GM12878 (cell line): Measurements from ENCODE around the gene TRIM71. TPM values are rescaled to one million over a fixed set of nuclear protein-coding genes. Genes with fewer than 3 reads are reported as not detected.

Experiments
- BHLHE40 ChIP-seq, 2 experiments: fragments of 450-650 bp in 1 of 2; IDR thresholded peaks; 2 replicates each; pipeline ENCODE4 v1.6.1; 2011 to 2017; ENCODE audit warnings: low read depth in 2 of 2, borderline replicate concordance in 1 of 2, improper control_type of control experiment in 1 of 2, low read length in 1 of 2, mild to moderate bottlenecking in 1 of 2
- BRCA1 ChIP-seq: IDR thresholded peaks from 2 replicates; pipeline ENCODE4 v1.6.1; 2011; ENCODE audit warnings: low read depth, low read length, improper control_type of control experiment
- FOS ChIP-seq: IDR thresholded peaks from 3 replicates; pipeline ENCODE4 v1.6.1; 2011; ENCODE audit warnings: borderline replicate concordance; ENCODE audit not compliant: insufficient read length; ENCODE audit errors: extremely low read depth
- MTA2 ChIP-seq: fragments of 450-650 bp; IDR thresholded peaks from 2 replicates; pipeline ENCODE4 v1.6.1; 2016; ENCODE audit warnings: low read depth, mild to moderate bottlenecking, moderate library complexity
- MXI1 ChIP-seq: fragments of 150-350 bp; IDR thresholded peaks from 2 replicates; pipeline ENCODE4 v1.6.1; 2011; ENCODE audit warnings: low read depth, mild to moderate bottlenecking, inconsistent platforms, low read length, improper control_type of control experiment
- PAX5 ChIP-seq: IDR thresholded peaks from 2 replicates; pipeline ENCODE4 v1.6.1; 2011; ENCODE audit warnings: low read depth, low read length, borderline replicate concordance
- SP1 ChIP-seq: IDR thresholded peaks from one replicate; pipeline ENCODE4 v1.6.1; 2011; ENCODE audit warnings: low read depth, low read length
- YY1 ChIP-seq: IDR thresholded peaks from 2 replicates; pipeline ENCODE4 v1.6.1; 2011; ENCODE audit warnings: low read depth, mild to moderate bottlenecking, low read length
- polyA plus RNA-seq, 11 experiments: library from polyadenylated mRNA; depleted of rRNA in 4 of 11; unstranded in 6 of 11; stranded (reverse) in 5 of 11; fragments of >200 nt; fragmentation: Nextera tagmentation in 4 of 11; fragmentation: Illumina TruSeq in 1 of 11; extraction: Ambion mirVana in 4 of 11; extraction: Trizol in 1 of 11; gene quantifications; 1 replicate in 1 of 11; 2 replicates in 10 of 11; pipeline versions ENCODE4 v1.2.1 to v1.2.3, GENCODE V29; 2011 to 2016; ENCODE audit warnings: inconsistent platforms in 2 of 11, missing spikeins in 2 of 11, low read depth in 1 of 11
- total RNA-seq, 4 experiments: library from RNA; depleted of rRNA in 3 of 4; stranded (reverse); fragments of >200 nt in 3 of 4; fragmentation: Illumina TruSeq in 1 of 4; extraction: Trizol in 1 of 4; gene quantifications; 2 replicates each; pipeline versions ENCODE4 v1.2.1 to v1.2.3, GENCODE V29; 2013 to 2021
- TF ChIP-seq, protein P1 (sequence below): fragments of 450-650 bp; formaldehyde crosslinking; IDR thresholded peaks from 2 replicates; pipeline ENCODE4 v1.4.0; 2020; ENCODE audit warnings: mild to moderate bottlenecking, moderate library complexity
- TF ChIP-seq, protein P2 (sequence below): fragments of 450-650 bp; IDR thresholded peaks from 2 replicates; pipeline ENCODE4 v1.6.1; 2017; ENCODE audit warnings: borderline replicate concordance
- TF ChIP-seq, protein P3 (sequence below): IDR thresholded peaks from 2 replicates; pipeline ENCODE4 v1.6.1; 2012; ENCODE audit warnings: low read length, inconsistent platforms

The TRIM71 gene
- total and polyA plus RNA-seq, 10 of the 15 experiments (the other 5 are each of a cell fraction or from before 2014, with no cell fraction given): 0.02 to 1.8 (median 0.16) TPM

DNA sequence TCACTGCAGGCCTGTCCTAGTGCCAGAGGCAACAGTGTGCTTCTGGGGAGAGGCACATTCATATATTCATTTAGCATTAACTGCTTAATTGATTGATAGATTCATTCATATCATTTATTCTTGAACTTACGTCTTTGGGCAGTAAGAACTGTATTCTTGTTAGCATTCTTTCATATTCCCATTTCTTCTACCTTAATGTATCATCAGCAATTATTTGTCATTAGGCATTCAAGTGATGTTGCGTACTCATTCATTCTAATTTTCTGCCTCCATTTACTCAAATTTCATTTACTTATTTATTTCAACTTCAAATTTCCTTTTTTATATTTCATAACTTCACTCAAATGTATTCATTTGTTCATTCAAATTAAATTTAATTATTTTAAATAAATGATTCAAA lies 102.1 kb downstream of the TRIM71 start (continued):
- TF ChIP-seq, protein P1, sequence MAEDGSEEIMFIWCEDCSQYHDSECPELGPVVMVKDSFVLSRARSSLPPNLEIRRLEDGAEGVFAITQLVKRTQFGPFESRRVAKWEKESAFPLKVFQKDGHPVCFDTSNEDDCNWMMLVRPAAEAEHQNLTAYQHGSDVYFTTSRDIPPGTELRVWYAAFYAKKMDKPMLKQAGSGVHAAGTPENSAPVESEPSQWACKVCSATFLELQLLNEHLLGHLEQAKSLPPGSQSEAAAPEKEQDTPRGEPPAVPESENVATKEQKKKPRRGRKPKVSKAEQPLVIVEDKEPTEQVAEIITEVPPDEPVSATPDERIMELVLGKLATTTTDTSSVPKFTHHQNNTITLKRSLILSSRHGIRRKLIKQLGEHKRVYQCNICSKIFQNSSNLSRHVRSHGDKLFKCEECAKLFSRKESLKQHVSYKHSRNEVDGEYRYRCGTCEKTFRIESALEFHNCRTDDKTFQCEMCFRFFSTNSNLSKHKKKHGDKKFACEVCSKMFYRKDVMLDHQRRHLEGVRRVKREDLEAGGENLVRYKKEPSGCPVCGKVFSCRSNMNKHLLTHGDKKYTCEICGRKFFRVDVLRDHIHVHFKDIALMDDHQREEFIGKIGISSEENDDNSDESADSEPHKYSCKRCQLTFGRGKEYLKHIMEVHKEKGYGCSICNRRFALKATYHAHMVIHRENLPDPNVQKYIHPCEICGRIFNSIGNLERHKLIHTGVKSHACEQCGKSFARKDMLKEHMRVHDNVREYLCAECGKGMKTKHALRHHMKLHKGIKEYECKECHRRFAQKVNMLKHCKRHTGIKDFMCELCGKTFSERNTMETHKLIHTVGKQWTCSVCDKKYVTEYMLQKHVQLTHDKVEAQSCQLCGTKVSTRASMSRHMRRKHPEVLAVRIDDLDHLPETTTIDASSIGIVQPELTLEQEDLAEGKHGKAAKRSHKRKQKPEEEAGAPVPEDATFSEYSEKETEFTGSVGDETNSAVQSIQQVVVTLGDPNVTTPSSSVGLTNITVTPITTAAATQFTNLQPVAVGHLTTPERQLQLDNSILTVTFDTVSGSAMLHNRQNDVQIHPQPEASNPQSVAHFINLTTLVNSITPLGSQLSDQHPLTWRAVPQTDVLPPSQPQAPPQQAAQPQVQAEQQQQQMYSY (CRISPR knock-in tag): no peak
- no peak for TF ChIP-seq YY1
- no peak for TF ChIP-seq FOS
- TF ChIP-seq MTA2: no peak
- no peak for TF ChIP-seq MXI1
- no peak for TF ChIP-seq BRCA1
- TF ChIP-seq PAX5: no peak
- TF ChIP-seq, protein P2, sequence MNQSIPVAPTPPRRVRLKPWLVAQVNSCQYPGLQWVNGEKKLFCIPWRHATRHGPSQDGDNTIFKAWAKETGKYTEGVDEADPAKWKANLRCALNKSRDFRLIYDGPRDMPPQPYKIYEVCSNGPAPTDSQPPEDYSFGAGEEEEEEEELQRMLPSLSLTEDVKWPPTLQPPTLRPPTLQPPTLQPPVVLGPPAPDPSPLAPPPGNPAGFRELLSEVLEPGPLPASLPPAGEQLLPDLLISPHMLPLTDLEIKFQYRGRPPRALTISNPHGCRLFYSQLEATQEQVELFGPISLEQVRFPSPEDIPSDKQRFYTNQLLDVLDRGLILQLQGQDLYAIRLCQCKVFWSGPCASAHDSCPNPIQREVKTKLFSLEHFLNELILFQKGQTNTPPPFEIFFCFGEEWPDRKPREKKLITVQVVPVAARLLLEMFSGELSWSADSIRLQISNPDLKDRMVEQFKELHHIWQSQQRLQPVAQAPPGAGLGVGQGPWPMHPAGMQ: no peak
- no peak for TF ChIP-seq SP1
- TF ChIP-seq, protein P3, sequence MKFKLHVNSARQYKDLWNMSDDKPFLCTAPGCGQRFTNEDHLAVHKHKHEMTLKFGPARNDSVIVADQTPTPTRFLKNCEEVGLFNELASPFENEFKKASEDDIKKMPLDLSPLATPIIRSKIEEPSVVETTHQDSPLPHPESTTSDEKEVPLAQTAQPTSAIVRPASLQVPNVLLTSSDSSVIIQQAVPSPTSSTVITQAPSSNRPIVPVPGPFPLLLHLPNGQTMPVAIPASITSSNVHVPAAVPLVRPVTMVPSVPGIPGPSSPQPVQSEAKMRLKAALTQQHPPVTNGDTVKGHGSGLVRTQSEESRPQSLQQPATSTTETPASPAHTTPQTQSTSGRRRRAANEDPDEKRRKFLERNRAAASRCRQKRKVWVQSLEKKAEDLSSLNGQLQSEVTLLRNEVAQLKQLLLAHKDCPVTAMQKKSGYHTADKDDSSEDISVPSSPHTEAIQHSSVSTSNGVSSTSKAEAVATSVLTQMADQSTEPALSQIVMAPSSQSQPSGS: no peak
- TF ChIP-seq BHLHE40 (IDR thresholded peaks at IDR 0.05; ENCODE audit: borderline replicate concordance in 1 of 2, low read depth in 2 of 2, low read length in 1 of 2): no peak
